GM19467 (cell line): ENCODE data around the gene MYH15.

Experiments
- ATAC-seq: cut with Tn5 transposase; IDR thresholded peaks from one replicate; pipeline ENCODE4 v1.9.1; 2021; ENCODE audit warnings: mild to moderate bottlenecking, moderate library complexity; ENCODE audit not compliant: unreplicated experiment

Gene MYH15

GRCh38 chr3:108342837-108343486, 167.4 kb downstream of the MYH15 start:
- no peak for ATAC-seq

DNA sequence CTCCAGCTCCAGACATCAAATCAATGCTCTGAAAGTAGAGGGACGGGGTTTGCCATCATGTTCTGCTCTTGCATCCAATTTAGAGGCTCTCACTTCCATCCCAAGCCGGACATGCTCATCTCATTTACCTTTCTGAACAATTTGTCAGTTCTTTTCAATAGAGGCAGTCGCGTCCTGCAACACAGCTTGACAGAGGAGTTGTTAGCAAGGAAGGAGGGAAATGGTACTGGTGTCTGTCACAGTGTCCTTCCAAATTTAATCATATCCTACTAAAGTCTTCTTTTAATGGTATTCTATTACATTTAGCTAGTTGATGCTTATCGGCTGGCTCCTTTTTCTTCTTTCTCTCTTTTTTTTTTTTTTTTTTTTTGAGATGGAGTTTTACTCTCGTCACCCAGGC, 168.5 kb downstream of the MYH15 start:
- ATAC-seq = no peak

DNA sequence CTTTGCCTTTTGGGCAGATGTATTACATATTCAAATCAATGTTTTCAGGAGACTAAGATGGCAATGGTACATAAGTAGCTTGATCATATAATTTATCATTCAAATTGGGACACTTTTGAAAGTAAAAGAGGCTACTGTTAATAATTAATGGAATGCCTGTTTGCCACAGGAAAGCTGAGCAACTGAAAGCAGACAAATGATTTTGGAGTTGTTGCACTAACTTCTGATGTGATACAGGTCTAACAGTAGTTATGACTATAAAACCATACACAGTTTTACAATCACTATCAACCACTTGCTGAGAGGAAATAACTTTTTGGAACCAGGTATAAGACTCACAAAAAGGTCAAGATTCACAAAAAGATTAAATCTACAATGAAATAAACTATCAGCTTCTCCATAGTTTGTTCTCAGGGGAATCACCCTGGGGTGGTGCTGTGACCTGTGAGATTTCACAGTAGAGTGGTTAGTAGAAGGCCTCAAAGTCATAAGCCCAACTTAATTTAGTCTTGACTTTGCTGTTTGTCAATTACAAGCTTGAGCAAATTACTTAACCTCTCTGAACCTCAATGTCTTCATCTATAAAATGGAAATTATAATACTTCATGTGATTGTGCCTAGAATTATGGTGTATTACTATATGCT, 171.4 kb downstream of the MYH15 start:
- peak; percentile 70 for ATAC-seq

GRCh38 chr3:108334701-108335100, 175.7 kb downstream of the MYH15 start:
- ATAC-seq = no peak

GRCh38 chr3:108333961-108334360, 176.4 kb downstream of the MYH15 start:
- no peak for ATAC-seq

DNA sequence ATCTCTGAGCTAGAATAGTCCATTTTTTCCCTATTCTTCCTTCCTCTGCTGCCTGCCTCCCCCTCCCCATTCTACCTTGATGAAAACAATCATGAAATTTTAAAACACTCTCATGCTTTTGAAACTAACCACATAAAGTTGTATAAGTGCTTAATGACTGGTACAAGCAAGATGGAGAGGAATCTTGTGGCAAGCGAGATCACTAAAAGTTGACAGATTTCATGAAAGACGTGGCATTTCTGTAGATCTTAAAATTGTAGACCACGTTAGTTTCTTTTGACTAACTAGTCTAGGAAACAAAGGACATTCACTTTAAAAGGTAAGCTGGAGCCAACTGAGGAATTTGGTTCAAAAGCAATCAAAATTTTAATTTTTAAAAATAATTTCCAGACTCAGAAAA, 178.6 kb downstream of the MYH15 start:
- no peak for ATAC-seq
